Astrocyte (in vitro differentiated cells and primary cell): Measurements from ENCODE around the gene SP7. TPM values are rescaled to one million over a fixed set of nuclear protein-coding genes. Genes with fewer than 3 reads are reported as not detected.

Experiments used
- DNase-seq: peaks from one replicate; pipeline ENCODE4 v3.0.0-alpha.2; 2010; ENCODE audit warnings: low read depth
- FAIRE-seq: peaks from 2 replicates; lab custom pipeline; 2011; peaks lifted over from hg19 to GRCh38; lab: Jason Lieb, UNC
- H2AFZ ChIP-seq: 2 replicates; pipeline ENCODE4 v1.6.0; 2012; ENCODE audit warnings: low read depth, low read length, inconsistent platforms
- H3K27ac ChIP-seq: 2 replicates; pipeline ENCODE4 v1.5.1; 2011; ENCODE audit warnings: low read depth, low read length, inconsistent platforms
- H3K27me3 ChIP-seq: 2 replicates; pipeline ENCODE4 v1.6.0; 2011; ENCODE audit warnings: low read length, inconsistent platforms; ENCODE audit not compliant: insufficient read depth
- H3K36me3 ChIP-seq: 2 replicates; pipeline ENCODE4 v1.5.1; 2011; ENCODE audit warnings: low read length, inconsistent platforms; ENCODE audit not compliant: insufficient read depth
- H3K4me1 ChIP-seq: 2 replicates; pipeline ENCODE4 v1.5.1; 2011; ENCODE audit warnings: low read length, inconsistent platforms; ENCODE audit not compliant: insufficient read depth
- H3K4me2 ChIP-seq: 2 replicates; pipeline ENCODE4 v1.6.0; 2012; ENCODE audit warnings: low read length, inconsistent platforms
- H3K4me3 ChIP-seq: 2 replicates; pipeline ENCODE4 v1.5.1; 2011; ENCODE audit warnings: low read depth, mild to moderate bottlenecking, low read length, inconsistent platforms; ENCODE audit not compliant: insufficient read depth
- H3K79me2 ChIP-seq: 2 replicates; pipeline ENCODE4 v1.6.0; 2012; ENCODE audit warnings: mild to moderate bottlenecking, low read length, inconsistent platforms; ENCODE audit not compliant: insufficient read depth
- H3K9ac ChIP-seq: 2 replicates; pipeline ENCODE4 v1.6.0; 2012; ENCODE audit warnings: mild to moderate bottlenecking, low read length, inconsistent platforms
- H3K9me3 ChIP-seq: 2 replicates; pipeline ENCODE4 v1.5.1; 2012; ENCODE audit warnings: low read depth, mild to moderate bottlenecking, low read length, inconsistent platforms; ENCODE audit not compliant: insufficient read depth
- H4K20me1 ChIP-seq: 2 replicates; pipeline ENCODE4 v1.6.0; 2012; ENCODE audit warnings: low read length, inconsistent platforms; ENCODE audit not compliant: insufficient read depth
- H3K27ac Mint-ChIP-seq: one replicate; pipeline ENCODE4 v1.8.0; 2021; ENCODE audit warnings: mild to moderate bottlenecking, mixed read lengths; ENCODE audit not compliant: unreplicated experiment
- H3K27me3 Mint-ChIP-seq: one replicate; pipeline ENCODE4 v1.8.0; 2021; ENCODE audit warnings: low read depth, mixed read lengths; ENCODE audit not compliant: unreplicated experiment
- H3K36me3 Mint-ChIP-seq: one replicate; pipeline ENCODE4 v1.8.0; 2021; ENCODE audit warnings: low read depth, mixed read lengths; ENCODE audit not compliant: unreplicated experiment
- H3K4me1 Mint-ChIP-seq: one replicate; pipeline ENCODE4 v1.8.0; 2021; ENCODE audit warnings: low read depth, mixed read lengths; ENCODE audit not compliant: unreplicated experiment
- H3K4me3 Mint-ChIP-seq: one replicate; pipeline ENCODE4 v1.8.0; 2021; ENCODE audit warnings: mild to moderate bottlenecking, moderate library complexity, mixed read lengths; ENCODE audit not compliant: unreplicated experiment
- H3K9me3 Mint-ChIP-seq: one replicate; pipeline ENCODE4 v1.8.0; 2021; ENCODE audit warnings: mild to moderate bottlenecking, mixed read lengths; ENCODE audit not compliant: unreplicated experiment
- EZH2 ChIP-seq: IDR thresholded peaks from 2 replicates; pipeline ENCODE4 v1.6.1; 2012; ENCODE audit warnings: mild to moderate bottlenecking, low read length, inconsistent platforms; ENCODE audit not compliant: insufficient read depth
- total RNA-seq: library from RNA; stranded (reverse); gene quantifications from 2 replicates; pipeline ENCODE4 v1.2.1, GENCODE V29; 2021
- TF ChIP-seq, protein P1 (sequence below): IDR thresholded peaks from 2 replicates; pipeline ENCODE4 v1.5.1; 2011; ENCODE audit warnings: low read depth, mild to moderate bottlenecking, inconsistent platforms, low read length, moderate library complexity; ENCODE audit not compliant: insufficient read depth

SP7 gene
- total RNA-seq, 1 donor from 2014 or later, result not detected

DNA sequence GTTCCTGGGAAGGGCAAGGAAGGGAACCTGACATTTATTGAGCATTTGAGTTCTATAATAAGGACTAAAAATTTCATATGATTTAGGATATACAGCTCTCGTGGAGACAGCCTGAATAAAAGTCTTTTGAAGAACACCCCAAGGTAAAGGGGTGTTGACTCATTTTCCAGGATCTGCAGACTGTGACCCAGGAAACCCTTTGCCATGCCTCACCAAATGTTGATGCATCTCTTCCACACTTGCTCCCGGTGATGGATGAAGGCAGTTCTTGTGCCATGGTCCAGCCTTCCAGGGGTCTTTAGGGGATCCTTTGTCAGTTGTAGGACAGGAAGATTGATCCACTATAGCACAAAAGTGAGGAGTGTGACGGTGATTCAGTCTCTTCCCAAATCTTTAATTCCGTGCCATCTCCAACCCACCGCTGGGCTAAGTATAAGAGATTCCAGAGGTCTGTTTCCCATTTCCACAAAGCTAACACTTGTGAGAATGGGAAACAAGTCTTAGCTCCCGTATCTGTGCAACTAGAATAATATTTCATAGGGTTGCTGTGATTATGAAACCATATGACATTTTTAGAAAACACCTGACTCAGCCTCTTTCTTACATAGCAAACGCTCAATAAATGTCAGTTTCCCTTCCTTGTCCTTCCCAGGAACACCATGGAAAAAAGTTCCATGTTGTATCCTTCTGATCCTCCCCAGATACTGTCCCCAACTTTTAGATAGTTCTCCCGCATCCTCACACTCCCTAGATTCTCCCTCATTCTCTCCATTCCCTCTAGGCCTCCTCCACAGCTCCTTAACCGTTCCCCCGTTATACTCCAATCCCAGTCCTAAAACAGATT lies 15.6 kb downstream of the SP7 start:
- H2AFZ ChIP-seq, result peak overlapping the region; percentile 97
- H3K27ac Mint-ChIP-seq, result peak overlapping the region; percentile 99

DNA sequence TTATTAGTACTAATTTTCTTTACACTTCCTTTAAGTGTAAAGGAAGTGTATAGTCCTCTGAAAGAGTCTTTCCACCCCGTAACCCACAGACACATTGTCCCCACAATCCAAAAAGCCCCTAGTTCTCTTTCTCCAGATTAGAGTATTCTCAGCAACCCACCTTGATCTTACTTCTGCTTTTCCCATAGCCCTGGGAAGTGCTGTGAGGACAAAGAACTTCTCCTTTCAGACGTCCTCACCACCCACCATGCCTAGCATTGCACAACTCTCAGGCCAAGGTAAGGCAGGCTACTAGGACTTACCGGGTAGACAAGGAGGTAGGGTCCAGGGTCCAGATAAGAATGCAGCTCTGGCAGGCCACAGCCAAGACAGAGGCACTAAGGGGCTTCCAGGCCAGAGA lies 22.2 kb downstream of the SP7 start:
- no peaks in the 10 kb centered on the region for H3K27me3 ChIP-seq
- H3K27ac ChIP-seq, result no peak overlapping the region
- Mint-ChIP-seq H3K36me3 (peaks cover 14% of the 10 kb centered on the region), H3K4me3 (no peak overlapping the region), H3K27ac (no peak overlapping the region), H3K4me1 (no peaks in the 10 kb centered on the region), H3K9me3 (no peaks in the 10 kb centered on the region), H3K27me3 (no peaks in the 10 kb centered on the region)
- no peak overlapping the region for H3K4me3 ChIP-seq
- no peak for FAIRE-seq
- no peak overlapping the region for H3K9ac ChIP-seq
- H3K4me1 ChIP-seq, result no peaks in the 10 kb centered on the region
- no peak for TF ChIP-seq EZH2
- TF ChIP-seq, protein P1, sequence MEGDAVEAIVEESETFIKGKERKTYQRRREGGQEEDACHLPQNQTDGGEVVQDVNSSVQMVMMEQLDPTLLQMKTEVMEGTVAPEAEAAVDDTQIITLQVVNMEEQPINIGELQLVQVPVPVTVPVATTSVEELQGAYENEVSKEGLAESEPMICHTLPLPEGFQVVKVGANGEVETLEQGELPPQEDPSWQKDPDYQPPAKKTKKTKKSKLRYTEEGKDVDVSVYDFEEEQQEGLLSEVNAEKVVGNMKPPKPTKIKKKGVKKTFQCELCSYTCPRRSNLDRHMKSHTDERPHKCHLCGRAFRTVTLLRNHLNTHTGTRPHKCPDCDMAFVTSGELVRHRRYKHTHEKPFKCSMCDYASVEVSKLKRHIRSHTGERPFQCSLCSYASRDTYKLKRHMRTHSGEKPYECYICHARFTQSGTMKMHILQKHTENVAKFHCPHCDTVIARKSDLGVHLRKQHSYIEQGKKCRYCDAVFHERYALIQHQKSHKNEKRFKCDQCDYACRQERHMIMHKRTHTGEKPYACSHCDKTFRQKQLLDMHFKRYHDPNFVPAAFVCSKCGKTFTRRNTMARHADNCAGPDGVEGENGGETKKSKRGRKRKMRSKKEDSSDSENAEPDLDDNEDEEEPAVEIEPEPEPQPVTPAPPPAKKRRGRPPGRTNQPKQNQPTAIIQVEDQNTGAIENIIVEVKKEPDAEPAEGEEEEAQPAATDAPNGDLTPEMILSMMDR, result no peak
- no peaks in the 10 kb centered on the region for H4K20me1 ChIP-seq
- peaks cover 19% of the 10 kb centered on the region for H3K36me3 ChIP-seq
- H3K9me3 ChIP-seq, result no peaks in the 10 kb centered on the region
- H3K79me2 ChIP-seq, result no peaks in the 10 kb centered on the region
- H2AFZ ChIP-seq, result no peak overlapping the region
- no peak for DNase-seq
- no peak overlapping the region for H3K4me2 ChIP-seq

More for the DNA sequence above, 15.6 kb downstream of the SP7 start:
- Mint-ChIP-seq H3K36me3 (peaks cover 3% of the 10 kb centered on the region), H3K4me3 (peak overlapping the region; percentile 95), H3K9me3 (no peaks in the 10 kb centered on the region), H3K4me1 (peaks cover 14% of the 10 kb centered on the region), H3K27me3 (peaks cover 2% of the 10 kb centered on the region)
- H4K20me1 ChIP-seq, result no peaks in the 10 kb centered on the region
- no peak for TF ChIP-seq EZH2
- TF ChIP-seq, protein P1, result no peak
- FAIRE-seq (no peak), DNase-seq (no peak)
- peak overlapping the region; percentile 89 for H3K4me3 ChIP-seq
- H3K79me2 ChIP-seq, result peaks cover 10% of the 10 kb centered on the region
- peaks cover 20% of the 10 kb centered on the region for H3K4me1 ChIP-seq
- peak overlapping the region; percentile 90 for H3K4me2 ChIP-seq
- H3K36me3 ChIP-seq, result peaks cover 9% of the 10 kb centered on the region
- no peaks in the 10 kb centered on the region for H3K27me3 ChIP-seq
- peak overlapping the region; percentile 85 for H3K27ac ChIP-seq
- H3K9me3 ChIP-seq, result no peaks in the 10 kb centered on the region
- H3K9ac ChIP-seq, result peak overlapping the region; percentile 88

DNA sequence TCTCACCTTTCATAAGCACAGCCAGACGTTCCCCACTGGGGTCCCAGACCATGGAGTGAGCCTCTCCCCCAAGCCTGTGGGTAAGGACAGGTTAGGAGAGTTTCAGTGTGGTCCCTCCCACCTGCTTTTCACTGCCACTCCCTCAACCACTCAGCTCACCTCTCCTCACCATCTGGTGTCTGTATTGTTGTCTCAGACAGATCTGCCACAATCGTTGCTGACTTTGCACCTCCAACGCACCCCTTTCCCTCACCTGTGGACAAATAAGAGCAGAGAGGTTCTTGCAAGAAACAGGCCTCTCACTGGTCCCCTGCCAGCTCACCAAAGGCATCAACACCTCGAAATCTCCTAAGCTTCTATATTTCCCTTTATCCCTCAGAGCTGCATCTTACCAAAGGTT lies 27.9 kb downstream of the SP7 start:
- Histone ChIP-seq H3K9ac (no peak overlapping the region), H2AFZ (no peak overlapping the region), H3K36me3 (peaks cover 24% of the 10 kb centered on the region), H3K79me2 (peaks cover 9% of the 10 kb centered on the region), H3K9me3 (no peaks in the 10 kb centered on the region), H3K4me1 (no peaks in the 10 kb centered on the region), H4K20me1 (peaks cover 10% of the 10 kb centered on the region), H3K27ac (no peak overlapping the region), H3K27me3 (no peaks in the 10 kb centered on the region), H3K4me3 (no peak overlapping the region), H3K4me2 (no peak overlapping the region)
- peaks cover 16% of the 10 kb centered on the region for H3K36me3 Mint-ChIP-seq
- no peak overlapping the region for H3K4me3 Mint-ChIP-seq
- H3K27ac Mint-ChIP-seq, result peak overlapping the region; percentile 56
- DNase-seq, result no peak
- FAIRE-seq, result no peak
- no peaks in the 10 kb centered on the region for H3K4me1 Mint-ChIP-seq
- TF ChIP-seq EZH2, result no peak
- TF ChIP-seq, protein P1, result no peak
- H3K9me3 Mint-ChIP-seq, result no peaks in the 10 kb centered on the region
- no peaks in the 10 kb centered on the region for H3K27me3 Mint-ChIP-seq
